BE2C (cell line): ENCODE measurements around the gene MAST2.

Experiments
- DNase-seq: peaks from one replicate; pipeline ENCODE4 v3.0.0-alpha.2; 2020
- H3K27me3 ChIP-seq: fragments of 250-450 bp; sonication (Bioruptor Pico); 2 replicates; pipeline ENCODE4 v1.5.1; 2020; ENCODE audit warnings: mild to moderate bottlenecking
- H3K36me3 ChIP-seq: fragments of 250-450 bp; sonication (Bioruptor Pico); 2 replicates; pipeline ENCODE4 v1.5.1; 2020; ENCODE audit warnings: mild to moderate bottlenecking
- H3K4me1 ChIP-seq: fragments of 250-450 bp; sonication (Bioruptor Pico); 2 replicates; pipeline ENCODE4 v1.5.1; 2020
- H3K4me3 ChIP-seq: 2 replicates; pipeline ENCODE4 v1.5.1; 2011; ENCODE audit warnings: low read depth, low read length
- H3K9me3 ChIP-seq: fragments of 250-450 bp; sonication (Bioruptor Pico); 2 replicates; pipeline ENCODE4 v1.5.1; 2020
- TF ChIP-seq, protein P1 (sequence below): IDR thresholded peaks from 2 replicates; pipeline ENCODE4 v1.5.1; 2012; ENCODE audit warnings: mild to moderate bottlenecking, low read depth, low read length

Gene MAST2

DNA sequence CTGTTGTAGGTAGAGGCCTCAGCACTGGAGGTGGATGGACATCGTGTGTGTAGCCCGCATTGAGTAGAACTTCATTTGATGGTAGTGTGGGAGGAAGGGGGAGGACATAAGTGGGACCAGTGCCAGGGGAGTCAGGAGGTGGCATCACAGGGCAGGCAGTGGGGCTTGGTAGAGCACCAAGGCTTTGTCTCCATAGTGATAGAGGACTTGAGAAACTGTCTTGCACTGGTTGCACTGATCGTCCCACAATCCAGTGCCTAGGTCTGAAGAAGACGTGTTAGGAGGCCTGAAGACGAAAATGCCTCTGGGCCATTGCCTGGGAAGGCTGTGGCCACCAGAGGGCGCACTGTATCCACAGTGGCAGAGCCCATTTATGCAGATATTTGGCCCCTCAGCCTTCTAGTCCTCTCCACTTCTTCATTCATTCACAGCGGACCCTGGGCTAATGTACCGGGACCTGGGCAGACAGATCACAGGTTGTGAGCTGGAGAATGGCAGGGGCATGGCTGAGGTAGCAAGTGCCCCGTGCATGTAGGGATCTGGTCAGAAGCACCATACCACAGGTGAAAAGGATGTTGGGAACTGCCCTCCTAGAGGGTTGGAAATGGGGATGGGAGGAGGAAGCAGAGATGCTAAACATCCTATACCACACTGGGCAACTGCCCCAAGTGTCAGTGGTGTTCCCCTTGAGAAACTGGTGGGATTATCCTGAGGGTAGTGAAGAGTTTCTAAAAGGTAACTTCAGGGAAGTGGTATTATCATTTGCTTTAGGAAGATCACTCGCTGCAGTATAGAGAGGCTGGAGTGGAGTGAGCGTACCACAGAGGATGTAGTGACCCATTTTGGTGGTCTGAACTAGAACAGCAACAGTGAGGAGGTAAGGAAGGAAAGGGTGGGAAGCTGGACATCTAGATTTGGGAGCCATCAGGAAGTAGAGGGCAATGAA, 233.8 kb downstream of the MAST2 start:
- peak; percentile 76 for DNase-seq
- H3K4me1 ChIP-seq, result no peaks in the 10 kb centered on the region
- no peaks in the 10 kb centered on the region; the same call in none of the 2 replicates for H3K36me3 ChIP-seq
- H3K4me3 ChIP-seq, result no peak overlapping the region
- no peaks in the 10 kb centered on the region for H3K9me3 ChIP-seq
- no peaks in the 10 kb centered on the region for H3K27me3 ChIP-seq
- TF ChIP-seq, protein P1, sequence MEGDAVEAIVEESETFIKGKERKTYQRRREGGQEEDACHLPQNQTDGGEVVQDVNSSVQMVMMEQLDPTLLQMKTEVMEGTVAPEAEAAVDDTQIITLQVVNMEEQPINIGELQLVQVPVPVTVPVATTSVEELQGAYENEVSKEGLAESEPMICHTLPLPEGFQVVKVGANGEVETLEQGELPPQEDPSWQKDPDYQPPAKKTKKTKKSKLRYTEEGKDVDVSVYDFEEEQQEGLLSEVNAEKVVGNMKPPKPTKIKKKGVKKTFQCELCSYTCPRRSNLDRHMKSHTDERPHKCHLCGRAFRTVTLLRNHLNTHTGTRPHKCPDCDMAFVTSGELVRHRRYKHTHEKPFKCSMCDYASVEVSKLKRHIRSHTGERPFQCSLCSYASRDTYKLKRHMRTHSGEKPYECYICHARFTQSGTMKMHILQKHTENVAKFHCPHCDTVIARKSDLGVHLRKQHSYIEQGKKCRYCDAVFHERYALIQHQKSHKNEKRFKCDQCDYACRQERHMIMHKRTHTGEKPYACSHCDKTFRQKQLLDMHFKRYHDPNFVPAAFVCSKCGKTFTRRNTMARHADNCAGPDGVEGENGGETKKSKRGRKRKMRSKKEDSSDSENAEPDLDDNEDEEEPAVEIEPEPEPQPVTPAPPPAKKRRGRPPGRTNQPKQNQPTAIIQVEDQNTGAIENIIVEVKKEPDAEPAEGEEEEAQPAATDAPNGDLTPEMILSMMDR, result peak; percentile 81

DNA sequence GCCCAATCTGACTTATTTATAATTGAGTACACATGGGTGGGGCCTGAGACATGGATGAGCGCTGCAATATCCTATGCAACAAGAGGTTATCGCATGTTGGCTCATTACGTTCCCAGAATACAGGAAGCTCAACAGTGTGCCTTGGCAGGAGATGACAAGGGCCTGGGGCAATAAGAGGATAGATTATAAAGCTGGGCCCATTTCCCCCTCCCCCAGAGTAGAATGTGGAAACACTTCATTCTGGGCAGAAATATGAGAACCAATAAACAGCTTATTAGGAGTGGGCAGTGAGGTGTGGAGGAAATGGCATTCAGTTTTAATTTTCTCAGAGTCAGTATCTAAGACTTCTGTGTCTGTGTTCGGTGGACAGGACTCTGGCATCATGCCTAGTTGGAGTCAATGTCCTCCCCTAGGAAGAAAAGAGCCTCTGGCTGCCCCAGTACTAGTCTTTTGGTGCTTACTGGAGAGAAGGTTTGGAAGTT, 236.2 kb downstream of the MAST2 start:
- H3K36me3 ChIP-seq, result no peaks in the 10 kb centered on the region; the same call in none of the 2 replicates
- H3K27me3 ChIP-seq, result no peaks in the 10 kb centered on the region
- peak; percentile 16 for DNase-seq
- H3K9me3 ChIP-seq, result no peaks in the 10 kb centered on the region
- TF ChIP-seq, protein P1, result no peak
- H3K4me3 ChIP-seq, result no peak overlapping the region
- H3K4me1 ChIP-seq, result no peaks in the 10 kb centered on the region

DNA sequence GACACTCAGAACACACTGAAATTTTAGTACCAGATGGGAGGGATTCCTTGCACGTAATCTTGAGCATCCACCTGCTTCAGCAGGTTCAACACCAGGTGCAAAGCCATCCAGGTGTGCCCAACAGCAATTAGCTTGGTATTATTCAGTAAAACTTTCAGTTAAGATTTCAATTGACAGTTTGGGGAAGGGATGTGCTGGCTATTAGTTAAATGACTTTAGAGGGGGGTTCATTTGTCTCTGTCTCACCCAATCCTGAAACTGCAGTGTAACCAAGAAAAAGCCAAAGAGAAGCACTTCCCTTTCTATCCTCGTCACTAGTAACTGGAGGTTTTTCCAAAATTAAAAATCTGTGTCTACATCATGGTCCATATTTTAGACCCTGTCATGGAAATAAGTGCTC, 238.1 kb downstream of the MAST2 start:
- no peaks in the 10 kb centered on the region; the same call in none of the 2 replicates for H3K36me3 ChIP-seq
- H3K9me3 ChIP-seq, result no peaks in the 10 kb centered on the region
- DNase-seq, result no peak
- H3K4me3 ChIP-seq, result no peak overlapping the region
- TF ChIP-seq, protein P1, result no peak
- no peaks in the 10 kb centered on the region for H3K27me3 ChIP-seq
- H3K4me1 ChIP-seq, result no peaks in the 10 kb centered on the region

DNA sequence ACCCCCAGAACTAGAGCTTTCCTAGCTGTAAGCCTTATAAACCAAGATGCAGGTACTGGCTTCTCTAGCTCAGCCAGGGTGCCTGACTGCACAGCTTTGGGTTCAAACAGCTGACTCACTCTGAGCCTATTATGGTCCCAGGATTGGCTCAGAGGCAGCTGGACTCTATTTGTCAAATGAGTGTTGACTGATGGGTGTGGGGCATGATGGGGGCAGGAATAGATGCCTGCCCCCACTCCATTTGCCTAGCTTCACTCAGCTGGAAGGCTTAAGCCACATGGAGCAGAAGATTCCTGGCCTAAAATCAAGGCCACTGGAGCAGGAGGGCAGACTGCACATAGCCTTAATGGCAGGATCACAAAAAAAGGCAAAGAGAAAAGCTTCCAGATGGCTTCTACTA, 238.6 kb downstream of the MAST2 start:
- DNase-seq, result no peak
- Histone ChIP-seq H3K36me3 (no peaks in the 10 kb centered on the region; the same call in none of the 2 replicates), H3K4me1 (no peaks in the 10 kb centered on the region), H3K9me3 (no peaks in the 10 kb centered on the region), H3K27me3 (no peaks in the 10 kb centered on the region), H3K4me3 (no peak overlapping the region)
- TF ChIP-seq, protein P1, result no peak

DNA sequence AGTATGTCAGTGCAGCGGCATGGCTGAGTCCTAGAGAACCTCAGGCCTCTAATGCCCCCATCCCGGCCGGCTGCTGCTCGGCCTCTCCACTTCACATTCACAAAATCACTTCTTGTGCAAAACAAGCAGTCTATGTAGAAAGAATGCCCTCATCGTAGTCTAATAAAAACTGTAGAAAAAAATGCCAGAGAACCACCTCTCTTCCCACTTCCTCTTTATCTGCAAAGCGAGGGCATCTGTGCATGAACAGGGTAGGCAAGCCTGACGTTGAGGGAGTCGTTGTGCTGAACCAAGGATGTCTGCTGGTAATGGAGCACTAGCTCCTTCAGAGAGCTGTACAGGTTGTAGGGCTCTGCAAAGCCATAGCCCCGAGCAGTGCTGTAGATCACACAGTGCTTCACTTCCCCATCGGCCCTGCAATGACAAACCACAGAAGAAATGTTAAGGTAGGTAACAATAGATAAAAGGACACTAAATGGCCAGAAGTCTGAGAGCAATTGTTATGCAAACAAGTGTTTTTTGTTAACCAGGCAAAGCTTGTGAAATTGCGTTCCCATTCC, 240.1 kb downstream of the MAST2 start:
- DNase-seq, result no peak

More for the DNA sequence above, 240.1 kb downstream of the MAST2 start:
- Histone ChIP-seq H3K4me1 (no peaks in the 10 kb centered on the region), H3K9me3 (no peaks in the 10 kb centered on the region), H3K36me3 (no peaks in the 10 kb centered on the region; the same call in none of the 2 replicates), H3K4me3 (no peak overlapping the region), H3K27me3 (no peaks in the 10 kb centered on the region)
- TF ChIP-seq, protein P1, result no peak
